GM10847 (cell line): ENCODE data around the gene GREM2.

Experiments used
- POLR2A ChIP-seq: IDR thresholded peaks from 2 replicates; pipeline ENCODE4 v1.6.1; 2011; ENCODE audit not compliant: insufficient read length; ENCODE audit errors: extremely low read depth

The GREM2 gene

DNA sequence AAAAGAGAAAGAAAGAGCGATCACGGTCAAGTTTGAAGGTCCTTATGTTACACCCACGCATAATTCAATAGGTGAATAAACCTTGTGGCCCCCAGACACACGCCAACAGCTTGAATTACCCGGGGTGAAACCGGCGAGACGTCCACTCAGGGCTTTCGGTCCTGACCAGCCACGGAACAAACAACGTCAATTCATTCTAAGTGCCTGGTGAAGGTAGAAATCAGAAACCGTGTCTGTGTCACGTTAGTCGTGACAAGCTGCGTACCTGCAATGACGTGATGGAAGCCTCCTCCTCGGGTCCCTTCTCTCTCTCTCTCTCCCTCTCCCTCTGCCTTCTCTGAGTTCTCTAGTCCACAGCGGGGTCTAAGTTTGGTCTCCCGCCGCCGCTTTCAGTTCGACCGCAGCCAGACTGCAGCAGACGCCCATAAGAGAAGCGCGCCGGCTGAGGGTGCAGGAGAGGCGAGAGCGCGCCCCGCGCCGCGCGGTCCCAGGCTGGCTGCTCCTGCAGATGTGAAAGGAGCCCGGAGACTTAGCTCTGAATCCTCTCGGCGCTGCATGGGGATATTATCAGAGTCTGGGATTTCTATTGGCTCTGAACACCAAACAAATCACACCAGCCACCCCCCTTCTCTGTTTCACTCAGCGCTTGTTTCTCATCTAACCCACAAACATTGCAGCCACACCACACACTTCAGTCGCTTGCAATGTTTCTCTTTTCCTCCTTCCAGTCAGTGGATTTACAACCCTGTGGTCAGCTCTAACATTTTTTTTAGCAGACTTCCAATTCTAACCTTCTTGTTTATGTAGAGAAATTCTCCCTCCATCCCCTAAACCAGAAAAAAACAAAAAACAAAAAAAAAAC is at the start of gene GREM2:
Gene GREM2, minus strand, starts transcription at position 537 of the 862 bp plus-strand sequence. CDS start 118,680 bp downstream, outside the sequence.
- no peak for TF ChIP-seq POLR2A

DNA sequence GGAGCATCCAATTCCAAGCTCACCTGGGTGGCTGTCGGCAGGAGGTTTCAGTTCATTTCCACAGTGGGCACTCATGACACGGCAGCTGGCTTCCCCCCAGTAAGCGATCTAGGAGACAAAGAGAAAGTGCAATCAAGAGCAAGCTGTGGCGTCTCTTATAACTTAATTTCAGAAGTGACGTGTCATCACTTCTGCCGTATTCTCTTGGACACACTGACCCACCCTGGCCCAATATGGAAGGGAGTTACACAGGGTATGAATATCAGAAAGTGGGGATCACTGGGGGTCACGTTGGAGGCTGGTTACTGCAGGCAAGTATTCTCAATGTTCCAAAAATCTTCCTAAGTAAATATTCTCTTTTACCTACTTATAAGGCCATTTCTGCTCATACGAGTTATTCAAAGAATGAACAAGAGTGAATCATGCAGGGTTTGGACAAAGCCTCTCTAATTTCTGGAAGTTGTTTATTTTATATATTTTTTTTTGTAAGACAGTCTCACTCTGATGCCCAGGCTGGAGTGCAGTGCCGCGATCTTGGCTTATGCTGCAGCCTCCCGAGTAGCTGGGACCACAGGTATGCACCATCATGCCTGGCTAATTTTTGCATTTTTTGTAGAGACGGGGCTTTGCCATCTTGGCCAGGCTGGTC is 46.5 kb upstream of the GREM2 start:
- no peak for TF ChIP-seq POLR2A

DNA sequence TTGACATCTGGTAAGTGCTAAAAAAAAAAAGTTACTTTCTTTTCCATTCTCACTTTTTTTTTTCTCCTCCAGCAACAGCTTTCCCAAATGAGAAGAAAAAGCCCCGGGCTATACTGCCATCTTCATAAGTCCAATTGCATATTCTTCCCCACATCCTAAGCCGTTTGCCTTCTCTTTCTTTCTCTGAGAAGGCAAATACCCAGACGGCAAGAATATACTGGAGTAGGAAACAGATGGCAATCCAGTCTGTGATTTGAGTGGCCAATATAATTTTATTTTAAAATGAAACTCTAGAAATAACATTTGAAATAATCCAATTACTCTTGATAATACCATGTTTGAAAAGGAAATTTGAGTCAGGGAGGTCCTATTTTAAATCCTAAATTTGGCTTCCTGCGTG is 44.6 kb upstream of the GREM2 start:
- TF ChIP-seq POLR2A = no peak

DNA sequence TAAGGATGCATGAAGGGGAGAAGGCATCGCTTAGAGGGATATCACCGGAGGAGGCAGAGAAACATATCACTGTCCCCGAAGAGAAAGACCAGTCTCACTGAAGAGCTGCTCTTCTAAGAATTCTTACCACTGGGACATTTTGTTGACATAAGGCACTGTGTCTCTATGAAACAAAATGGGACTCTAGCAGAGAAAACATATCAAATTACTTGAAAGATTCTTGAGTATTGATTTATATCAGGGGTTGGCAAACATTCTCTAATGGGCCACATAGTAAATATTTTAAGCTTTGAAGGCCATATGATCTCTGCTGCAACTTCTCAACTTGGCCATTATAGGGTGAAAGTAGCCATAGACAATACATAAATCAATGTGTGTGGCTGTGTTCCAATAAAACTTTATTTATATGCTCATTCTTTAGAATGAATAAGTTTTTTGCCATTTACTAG is 41.0 kb upstream of the GREM2 start:
- TF ChIP-seq POLR2A = no peak

DNA sequence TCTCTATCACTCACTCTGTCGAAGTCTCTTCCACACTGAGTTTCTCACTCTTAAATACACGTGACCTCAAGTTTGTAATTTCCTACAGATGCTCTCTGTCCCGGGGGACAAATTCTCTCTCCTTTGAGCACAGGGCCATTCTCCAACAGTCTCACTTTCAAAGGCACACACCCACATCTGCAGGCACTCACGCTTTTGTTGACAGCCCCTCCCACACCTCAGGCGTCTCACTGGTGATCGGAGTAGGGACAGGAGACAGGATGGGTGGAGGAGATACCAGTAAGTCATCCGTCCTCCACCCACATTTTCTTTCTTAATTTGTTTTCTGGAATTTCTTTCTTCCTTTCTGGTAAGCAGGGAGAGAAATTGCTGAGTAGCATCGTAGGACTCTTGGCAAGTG is 40.6 kb upstream of the GREM2 start:
- TF ChIP-seq POLR2A = no peak

DNA sequence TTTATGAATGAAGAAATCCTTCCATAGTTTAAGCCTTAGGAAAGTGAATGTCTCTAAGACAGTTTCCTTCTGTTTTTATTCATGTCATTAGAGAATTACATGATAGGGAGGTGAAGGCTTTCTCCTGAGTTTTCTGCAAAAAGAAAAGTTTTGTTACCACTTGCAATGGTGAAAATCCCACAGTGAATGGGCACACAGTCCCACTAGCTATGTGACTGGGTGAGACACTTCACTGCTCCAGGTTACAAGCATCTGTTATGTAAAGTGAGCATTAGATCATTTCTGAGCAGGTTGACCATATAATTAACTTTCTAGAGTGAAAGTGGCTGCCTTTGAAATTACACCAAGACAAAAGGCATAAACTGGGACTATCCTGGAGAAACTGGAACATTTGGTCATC is 38.9 kb upstream of the GREM2 start:
- no peak for TF ChIP-seq POLR2A

DNA sequence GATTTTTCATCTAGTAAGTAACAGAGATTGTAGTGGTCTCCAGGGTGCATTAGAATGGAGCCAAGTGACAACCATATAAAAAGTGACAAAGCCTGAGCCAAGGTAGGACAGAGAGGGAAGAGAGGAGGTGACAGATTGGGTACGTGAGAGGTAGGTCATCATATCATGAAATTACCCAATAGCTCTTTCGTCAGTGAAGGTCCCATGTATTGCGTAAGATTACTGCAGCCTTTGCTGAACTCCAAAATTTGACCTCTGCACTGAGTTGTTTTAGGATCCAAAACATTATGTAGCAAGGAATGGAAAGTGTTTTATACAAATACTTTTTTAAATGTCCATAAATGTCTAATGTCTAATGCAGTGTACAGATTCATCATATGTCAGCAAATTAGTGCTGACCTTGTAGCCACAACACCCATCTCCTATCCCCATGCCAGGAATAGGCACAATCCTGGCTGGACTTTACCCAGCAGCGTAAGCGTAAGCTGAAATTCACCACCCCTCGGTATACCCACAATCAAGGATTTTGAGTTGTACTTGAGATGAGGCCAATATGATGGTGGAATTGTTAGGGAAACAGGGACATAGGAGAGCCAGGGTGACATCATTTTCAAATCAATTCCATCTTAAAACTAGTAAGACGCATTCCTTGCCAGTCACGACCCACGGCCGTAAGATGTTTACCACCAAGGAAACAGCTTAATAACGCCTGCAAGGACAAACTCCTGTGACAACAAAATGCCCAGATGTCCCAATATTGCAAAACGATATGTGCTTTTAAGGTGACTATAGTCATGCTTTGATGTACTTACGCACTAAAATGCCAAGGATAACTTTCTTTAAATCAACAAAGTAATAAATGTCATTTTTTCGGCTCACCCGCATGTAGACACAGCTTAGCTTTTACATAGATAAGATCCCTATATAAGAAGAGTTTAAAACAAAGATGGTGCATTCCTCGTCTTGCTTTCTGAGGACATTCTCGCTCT is 38.1 kb upstream of the GREM2 start:
- TF ChIP-seq POLR2A = no peak

DNA sequence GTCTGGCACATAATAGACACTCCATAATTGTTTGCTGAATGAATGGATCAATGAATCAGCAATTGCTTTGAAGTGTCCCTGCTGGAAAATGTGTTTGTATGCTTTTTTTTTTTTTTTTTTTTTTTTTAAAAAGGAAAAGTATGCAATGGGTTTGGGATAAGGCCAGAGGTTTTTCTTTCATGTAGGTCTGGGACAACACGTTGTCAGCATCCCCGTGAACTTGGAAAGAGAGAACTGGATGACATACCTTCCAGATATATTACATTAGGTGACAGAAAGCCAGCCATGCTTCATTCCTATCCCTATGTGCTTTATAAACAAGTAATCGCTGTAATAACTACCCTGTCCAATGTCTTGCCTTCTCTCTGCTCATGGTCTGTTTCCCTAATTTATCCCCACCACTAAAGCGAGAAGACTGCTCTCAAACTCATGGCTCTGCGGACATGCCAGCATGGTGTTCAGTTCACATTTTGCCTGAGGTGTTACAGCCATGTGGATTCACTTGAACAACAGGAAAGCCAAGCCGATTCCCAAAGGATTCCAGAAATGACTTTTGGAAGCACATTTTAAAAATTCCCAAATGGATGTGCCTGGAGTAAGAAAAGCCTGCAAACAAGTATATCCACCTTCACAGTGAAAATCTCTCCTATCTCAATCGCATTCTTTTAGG is 34.8 kb upstream of the GREM2 start:
- no peak for TF ChIP-seq POLR2A

DNA sequence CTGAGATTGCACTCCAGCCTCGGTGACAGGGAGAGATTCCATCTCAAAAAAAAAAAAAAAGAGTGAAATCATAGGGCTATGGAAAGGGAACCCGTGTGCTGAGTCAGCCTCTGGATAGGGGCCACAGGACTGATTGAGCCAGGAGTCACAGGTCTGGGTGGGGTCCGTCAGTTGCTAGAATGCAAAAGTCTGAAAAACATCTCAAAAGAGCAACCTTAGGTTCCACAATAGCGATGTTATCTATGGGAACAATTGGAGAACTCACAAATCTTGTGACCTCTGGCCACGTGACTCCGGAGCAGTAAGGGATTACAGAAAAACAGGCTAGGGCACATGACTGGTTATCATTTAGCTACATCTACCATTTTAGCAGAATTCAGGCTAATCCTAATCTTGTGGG is 32.8 kb upstream of the GREM2 start:
- no peak for TF ChIP-seq POLR2A

DNA sequence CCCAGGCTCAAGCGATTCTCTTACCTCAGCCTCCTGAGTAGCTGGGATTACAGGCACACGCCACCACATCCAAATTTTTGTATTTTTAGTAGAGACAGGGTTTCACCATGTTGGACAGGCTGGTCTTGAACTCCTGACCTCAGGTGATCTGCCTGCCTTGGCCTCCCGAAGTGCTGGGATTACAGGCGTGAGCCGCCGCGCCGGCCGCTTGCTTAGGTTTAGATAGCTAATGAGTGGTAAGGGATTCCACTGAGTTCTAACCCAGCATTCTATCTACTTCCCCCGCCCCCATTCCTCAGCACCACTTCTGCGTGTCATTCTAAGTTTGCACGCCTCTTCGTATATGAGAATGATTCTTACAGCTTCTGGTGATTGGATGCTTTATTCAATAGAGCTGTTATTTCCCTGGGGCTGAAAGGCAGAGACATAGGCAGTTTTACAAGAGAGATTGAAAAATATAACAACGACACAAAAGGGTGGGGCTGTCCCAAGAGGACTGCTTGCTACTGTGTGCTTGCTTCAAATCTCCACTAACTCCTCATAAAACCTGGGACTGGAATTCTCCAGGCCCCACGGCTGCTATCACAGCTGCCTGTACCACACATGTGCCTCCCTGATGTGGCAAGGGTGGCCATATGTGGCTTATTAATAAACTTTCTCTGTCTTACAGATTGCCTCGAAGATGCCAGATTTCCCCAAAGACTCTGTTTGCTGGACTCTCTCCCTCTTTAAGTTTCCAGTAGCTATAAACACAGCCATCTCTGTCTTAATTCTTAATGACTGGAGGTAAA is 23.7 kb upstream of the GREM2 start:
- TF ChIP-seq POLR2A = no peak

DNA sequence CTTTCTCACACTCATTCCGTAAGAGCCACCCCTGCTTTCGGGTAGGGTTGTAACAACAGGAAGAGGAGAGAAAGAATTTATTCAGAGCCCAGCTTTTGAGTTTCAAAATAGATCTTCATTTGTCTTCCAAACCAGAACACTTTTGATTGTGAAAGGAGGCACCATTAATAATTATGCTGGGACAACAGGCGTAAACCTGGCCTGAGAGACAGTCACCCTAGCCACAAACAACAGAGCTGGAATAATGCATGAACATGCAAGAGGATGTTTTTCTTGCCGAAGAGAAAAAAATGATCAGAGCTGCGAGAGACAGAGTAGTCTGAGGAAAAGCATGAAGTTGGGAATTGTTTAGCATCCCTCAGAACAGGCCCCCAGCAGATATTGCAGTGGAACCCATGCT is 18.5 kb upstream of the GREM2 start:
- no peak for TF ChIP-seq POLR2A

DNA sequence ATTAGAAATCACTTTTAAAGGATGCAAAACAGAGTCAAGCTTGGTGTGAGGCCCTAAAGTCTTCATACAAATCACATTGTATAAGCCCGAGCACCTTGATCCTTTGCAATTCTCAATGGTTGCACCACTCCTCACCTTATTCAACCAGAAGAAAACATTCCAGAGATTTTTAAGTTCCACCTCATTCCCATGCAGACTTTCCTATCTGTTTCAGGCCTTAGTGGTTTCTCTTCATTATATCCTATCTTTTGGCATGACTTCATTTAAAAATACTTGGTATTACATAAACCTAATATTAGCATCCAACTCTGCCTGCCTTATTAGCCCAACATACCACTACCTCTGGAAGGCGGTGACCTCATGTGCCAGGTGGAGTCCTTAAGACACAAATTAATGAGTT is 9.3 kb upstream of the GREM2 start:
- TF ChIP-seq POLR2A = no peak

DNA sequence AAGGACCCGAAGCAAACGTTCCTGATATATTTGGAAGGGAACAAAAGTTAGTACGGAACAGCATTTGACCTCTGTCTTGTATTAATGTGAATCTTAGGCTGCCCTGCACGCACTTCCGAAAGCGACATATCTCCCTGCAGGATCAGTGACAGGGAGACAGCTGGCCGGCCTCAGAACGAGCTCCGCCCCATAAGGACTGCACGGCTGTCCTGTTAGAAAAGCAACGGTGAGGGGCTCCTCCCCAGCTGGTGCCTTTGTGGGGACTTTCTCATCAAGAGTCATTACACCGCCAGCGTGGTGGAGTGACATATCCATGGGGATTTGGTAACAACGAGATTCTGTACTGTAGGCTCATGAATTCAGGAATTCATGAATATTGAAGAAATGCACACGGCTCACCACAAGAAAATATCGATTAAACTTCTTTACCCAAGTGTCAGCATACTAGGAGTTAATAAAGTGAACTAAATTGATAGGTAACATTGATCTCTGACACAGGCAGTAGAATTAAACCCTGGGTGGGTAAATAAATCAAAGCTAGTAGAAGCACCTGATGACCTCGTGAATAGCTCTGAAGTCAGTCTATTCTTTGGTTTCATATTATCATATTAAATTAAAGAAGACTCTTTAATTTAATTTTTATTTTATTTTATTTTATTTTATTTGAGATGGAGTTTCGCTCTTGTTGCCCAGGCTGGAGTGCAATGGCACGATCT is 8.1 kb upstream of the GREM2 start:
- TF ChIP-seq POLR2A = no peak

DNA sequence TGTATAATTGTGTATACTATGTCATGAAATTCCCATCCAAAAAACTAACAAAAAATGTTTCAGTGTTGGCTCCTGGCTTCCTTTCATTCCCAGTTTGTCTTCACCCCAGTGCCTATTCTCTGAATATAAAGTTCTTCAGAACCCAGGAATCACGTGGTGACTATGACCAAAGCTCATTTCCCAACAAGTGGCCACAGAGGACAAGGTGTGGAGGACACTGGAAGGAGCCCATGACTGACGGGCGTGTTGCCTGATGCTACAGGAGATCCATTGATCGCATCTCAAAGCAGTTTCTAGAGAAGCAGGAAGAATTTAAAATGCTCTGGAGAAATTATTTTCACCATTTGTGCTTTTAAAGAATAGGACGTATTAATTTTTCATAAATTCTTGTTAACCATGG is 7.4 kb upstream of the GREM2 start:
- TF ChIP-seq POLR2A = no peak

DNA sequence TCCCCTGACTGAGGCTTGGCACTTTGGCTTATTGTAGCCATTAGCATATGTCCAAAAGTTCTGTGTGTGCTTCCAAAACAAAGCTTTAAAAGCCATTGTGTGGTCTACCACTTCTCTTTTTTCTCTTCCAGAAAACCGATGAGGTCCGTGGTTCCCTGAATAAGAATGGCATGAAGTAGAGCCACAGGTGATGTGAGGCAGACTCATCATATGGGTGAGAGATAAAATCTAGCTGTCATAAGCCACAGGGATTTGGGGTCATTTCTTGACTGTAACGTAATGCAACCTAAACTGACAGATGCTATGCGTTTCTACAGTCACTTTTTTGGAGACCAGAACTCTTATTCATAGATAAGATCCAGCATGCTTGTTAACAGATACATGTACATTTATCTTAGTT is 7.0 kb upstream of the GREM2 start:
- TF ChIP-seq POLR2A = no peak
